HCT116 (cell line): ENCODE measurements around the gene XAB2. TPM values are rescaled to one million over a fixed set of nuclear protein-coding genes. Genes with fewer than 3 reads are reported as not detected.

Experiments used
- ATAC-seq: fragments of 200-7000 bp; cut with Tn5 transposase; 2 replicates; pipeline ENCODE4 v1.9.1; 2020; ENCODE audit warnings: mild to moderate bottlenecking, moderate library complexity
- BruUV-seq: library from RNA; stranded (reverse); fragments of 400-500 nt; replicated peaks from 2 replicates; lab custom pipeline; 2021; lab: Mats Ljungman, UMichigan
- CTCF ChIA-PET: fragments of 300-600 bp; sonication (Branson Sonifier 250); formaldehyde crosslinking; loops from one replicate; lab custom pipeline; 2021; ENCODE audit warnings: antibody characterized with exemption; lab: Charles Lee
- POLR2A ChIA-PET: fragments of 300-600, 350-600 bp; sonication (Branson Sonifier 250); formaldehyde crosslinking; loops from one replicate; lab custom pipeline; 2021; ENCODE audit warnings: antibody characterized with exemption; lab: Charles Lee
- RAD21 ChIA-PET, 2 experiments: fragments of 300-600 bp; sonication (Branson Sonifier 250); formaldehyde crosslinking; loops; one replicate each; lab custom pipeline; 2023; ENCODE audit warnings: low total read pairs in 2 of 2; ENCODE audit not compliant: uncharacterized antibody in 2 of 2, unreplicated experiment in 2 of 2, low non-redundant PET in 1 of 2; lab: Charles Lee
- DNase-seq: peaks from one replicate; pipeline ENCODE4 v3.0.0-alpha.2; 2010; ENCODE audit warnings: low read depth, low spot score
- H2AFZ ChIP-seq: fragments of 200-600 bp; shearing (Covaris generic), sonication (generic); 2 replicates; pipeline ENCODE4 v1.6.1; 2017; ENCODE audit warnings: low read depth, mixed run types, mixed read lengths, antibody characterized with exemption, low read length; ENCODE audit not compliant: poor library complexity, severe bottlenecking
- H3K27ac ChIP-seq: 2 replicates; pipeline ENCODE4 v1.5.1; 2012; ENCODE audit warnings: low read depth, low read length
- H3K27me3 ChIP-seq: fragments of 200-600 bp; sonication (generic); 2 replicates; pipeline ENCODE4 v1.6.1; 2016; ENCODE audit warnings: mixed run types, low read length, mixed read lengths; ENCODE audit not compliant: insufficient read depth
- H3K36me3 ChIP-seq, 2 experiments: fragments of 200-500 bp in 1 of 2; fragments of 200-600 bp in 1 of 2; sonication (Bioruptor generic) in 1 of 2; sonication (generic) in 1 of 2; 2 replicates each; pipeline versions ENCODE4 v1.5.1 to v1.6.1; 2014 to 2016; ENCODE audit warnings: low read length in 2 of 2, inconsistent platforms in 1 of 2, mixed read lengths in 1 of 2, mixed run types in 1 of 2; ENCODE audit not compliant: insufficient read depth in 2 of 2, control insufficient read depth in 1 of 2
- H3K4me1 ChIP-seq, 2 experiments: fragments of 200-600 bp in 1 of 2; sonication (generic) in 1 of 2; 2 replicates each; pipeline versions ENCODE4 v1.5.1 to v1.6.1; 2012 to 2017; ENCODE audit warnings: low read length in 2 of 2, inconsistent platforms in 1 of 2, mild to moderate bottlenecking in 1 of 2, mixed read lengths in 1 of 2, mixed run types in 1 of 2, moderate library complexity in 1 of 2; ENCODE audit not compliant: insufficient read depth in 2 of 2, control insufficient read depth in 1 of 2
- H3K4me2 ChIP-seq: fragments of 200-600 bp; sonication (generic); 2 replicates; pipeline ENCODE4 v1.6.1; 2017; ENCODE audit warnings: mixed run types, low read length, mixed read lengths
- H3K4me3 ChIP-seq, 2 experiments: fragments of 200-600 bp in 1 of 2; sonication (generic) in 1 of 2; replicated peaks in 1 of 2; 2 replicates each; pipeline ENCODE4 v1.5.1; 2011 to 2016; ENCODE audit warnings: low read length in 2 of 2, control low read depth in 1 of 2, low read depth in 1 of 2, mild to moderate bottlenecking in 1 of 2, mixed read lengths in 1 of 2, mixed run types in 1 of 2
- H3K79me2 ChIP-seq: fragments of 200-600 bp; sonication (generic); 2 replicates; pipeline ENCODE4 v1.6.1; 2017; ENCODE audit warnings: mild to moderate bottlenecking, mixed run types, low read length, moderate library complexity, mixed read lengths; ENCODE audit not compliant: insufficient read depth
- H3K9ac ChIP-seq: fragments of 200-600 bp; sonication (generic); 2 replicates; pipeline ENCODE4 v1.6.1; 2016; ENCODE audit warnings: low read length, mixed read lengths
- H3K9me2 ChIP-seq: fragments of 200-600 bp; sonication (generic), shearing (Covaris generic); 2 replicates; pipeline ENCODE4 v1.6.1; 2017; ENCODE audit warnings: mixed run types, mild to moderate bottlenecking, moderate library complexity; ENCODE audit not compliant: insufficient read depth
- H3K9me3 ChIP-seq, 2 experiments: fragments of 200-500 bp in 1 of 2; fragments of 200-600 bp in 1 of 2; sonication (Bioruptor generic) in 1 of 2; sonication (generic) in 1 of 2; 2 replicates each; pipeline ENCODE4 v1.6.1; 2014 to 2017; ENCODE audit warnings: low read length in 2 of 2, mixed read lengths in 2 of 2, inconsistent platforms in 1 of 2, low read depth in 1 of 2, mild to moderate bottlenecking in 1 of 2, mixed run types in 1 of 2, moderate library complexity in 1 of 2; ENCODE audit not compliant: control insufficient read depth in 1 of 2, insufficient read depth in 1 of 2
- H4K20me1 ChIP-seq: fragments of 200-600 bp; sonication (generic), shearing (Covaris generic); 2 replicates; pipeline ENCODE4 v1.6.1; 2017; ENCODE audit warnings: mixed run types, mild to moderate bottlenecking, moderate library complexity; ENCODE audit not compliant: insufficient read depth
- CEBPB ChIP-seq: IDR thresholded peaks from 2 replicates; pipeline ENCODE4 v1.6.1; 2012; ENCODE audit warnings: low read depth
- CTCF ChIP-seq, 3 experiments: fragments of 200-600 bp in 1 of 3; sonication (generic) in 1 of 3; IDR thresholded peaks in 2 of 3; conservative IDR thresholded peaks in 1 of 3; 2 replicates each; pipeline ENCODE4 v1.5.1; 2012 to 2017; ENCODE audit warnings: low read depth in 2 of 3, low read length in 2 of 3, antibody characterized with exemption in 1 of 3, borderline replicate concordance in 1 of 3, control low read depth in 1 of 3, mild to moderate bottlenecking in 1 of 3, mixed read lengths in 1 of 3, mixed run types in 1 of 3, moderate library complexity in 1 of 3; ENCODE audit not compliant: insufficient read depth in 1 of 3
- EZH2 ChIP-seq: fragments of 200-600 bp; sonication (generic); IDR thresholded peaks from 2 replicates; pipeline ENCODE4 v1.6.1; 2017; ENCODE audit warnings: antibody characterized with exemption, mixed run types
- EZH2phosphoT487 ChIP-seq: fragments of 200-600 bp; IDR thresholded peaks from 2 replicates; pipeline ENCODE4 v1.6.1; 2018; ENCODE audit warnings: antibody characterized with exemption, borderline replicate concordance
- FOSL1 ChIP-seq: IDR thresholded peaks from 2 replicates; pipeline ENCODE4 v1.6.1; 2012; ENCODE audit warnings: low read depth
- MAX ChIP-seq: IDR thresholded peaks from 2 replicates; pipeline ENCODE4 v1.6.1; 2012
- POLR2AphosphoS5 ChIP-seq: IDR thresholded peaks from 2 replicates; pipeline ENCODE4 v1.6.1; 2011; ENCODE audit warnings: mild to moderate bottlenecking, low read depth, low read length, moderate library complexity
- RAD21 ChIP-seq: IDR thresholded peaks from 2 replicates; pipeline ENCODE4 v1.6.1; 2012; ENCODE audit warnings: low read depth, mild to moderate bottlenecking
- REST ChIP-seq: IDR thresholded peaks from 2 replicates; pipeline ENCODE4 v1.6.1; 2012; ENCODE audit warnings: low read depth
- SIN3A ChIP-seq: IDR thresholded peaks from 2 replicates; pipeline ENCODE4 v1.6.1; 2012; ENCODE audit warnings: low read depth
- SRF ChIP-seq: IDR thresholded peaks from 2 replicates; pipeline ENCODE4 v1.6.1; 2012; ENCODE audit warnings: low read depth
- TCF7L2 ChIP-seq: IDR thresholded peaks from 2 replicates; pipeline ENCODE4 v1.7.0; 2011; ENCODE audit warnings: borderline replicate concordance, inconsistent platforms; ENCODE audit not compliant: insufficient read depth, insufficient read length; ENCODE audit errors: extremely low read depth
- YY1 ChIP-seq: IDR thresholded peaks from 2 replicates; pipeline ENCODE4 v1.6.1; 2011; ENCODE audit warnings: low read length, low read depth, moderate library complexity, mild to moderate bottlenecking; ENCODE audit not compliant: insufficient replicate concordance; ENCODE audit errors: extremely low read depth
- ZBTB33 ChIP-seq: IDR thresholded peaks from 2 replicates; pipeline ENCODE4 v1.6.1; 2011; ENCODE audit warnings: mild to moderate bottlenecking, low read length, moderate library complexity; ENCODE audit not compliant: insufficient replicate concordance; ENCODE audit errors: extremely low read depth
- ZFX ChIP-seq: fragments of 450-650 bp; IDR thresholded peaks from 2 replicates; pipeline ENCODE4 v1.6.1; 2017
- ZNF274 ChIP-seq: fragments of 200-500 bp; sonication (Bioruptor generic); IDR thresholded peaks from 2 replicates; pipeline ENCODE4 v1.6.1; 2014; ENCODE audit warnings: mild to moderate bottlenecking, low read depth, low read length, inconsistent platforms
- intact Hi-C: fragments of 100-400 bp; cut with micrococcal nuclease; formaldehyde crosslinking; loops from 2 replicates; pipeline ENCODE4 v1.10.0; 2022
- total RNA-seq: library from RNA; stranded (reverse); gene quantifications from one replicate; pipeline ENCODE4 v1.2.1, GENCODE V29; 2021; ENCODE audit not compliant: unreplicated experiment

Gene XAB2
- total RNA-seq, 1 experiment from 2014 or later, result 103 TPM

- CTCF ChIA-PET, result interaction anchor here (1.0 kb wide), 1 partner anchor 46 kb away, joined by 5 read pairs; no protein-coding TSS in a partner anchor
- H3K4me2 ChIP-seq, result no peak overlapping the region
- intact Hi-C loops, result no loop called here
- no peak for DNase-seq
- POLR2A ChIA-PET, result interaction anchor here (0.7 to 1.6 kb wide), 4 partner anchors 10 to 100 kb away, joined by 3 to 10 read pairs (median 4); partner anchors contain the start of genes CAMSAP3, PCP2, PET100 and XAB2
- TF ChIP-seq EZH2 (no peak), RAD21 (no peak), YY1 (no peak), FOSL1 (no peak), CTCF (IDR thresholded peaks at IDR 0.05 in 2 of 3, conservative IDR thresholded peaks at IDR 0.05 in 1 of 3; ENCODE audit: borderline replicate concordance in 1 of 3, insufficient read depth in 1 of 3, low read depth in 2 of 3, low read length in 2 of 3) (no peak), REST (no peak), MAX (no peak), POLR2AphosphoS5 (no peak), CEBPB (no peak), SIN3A (no peak), SRF (no peak), ZBTB33 (no peak), EZH2phosphoT487 (no peak), ZNF274 (no peak), TCF7L2 (no peak), ZFX (no peak)
- no peak overlapping the region for H3K4me3 ChIP-seq
- no peak overlapping the region for H2AFZ ChIP-seq
- BruUV-seq, result no TSS peak
- ATAC-seq, result no peak
- no peak overlapping the region for H3K27ac ChIP-seq
- no peaks in the 10 kb centered on the region for H3K27me3 ChIP-seq
- no peaks in the 10 kb centered on the region for H4K20me1 ChIP-seq
- H3K9me2 ChIP-seq, result no peaks in the 10 kb centered on the region
- H3K4me1 ChIP-seq, result peaks cover 10 to 40% of the 10 kb centered on the region in 2 experiments
- H3K9ac ChIP-seq, result no peak overlapping the region
- H3K36me3 ChIP-seq, result peaks cover 3 to 7% of the 10 kb centered on the region in 2 experiments
- H3K9me3 ChIP-seq, result no peaks in the 10 kb centered on the region
- peaks cover 19% of the 10 kb centered on the region for H3K79me2 ChIP-seq
- RAD21 ChIA-PET, result no interaction called here
Observed at GRCh38 chr19:7606289-7606688, 23.1 kb downstream of the XAB2 start.
